ENCODE data around the gene GPR183.

Gene GPR183

GRCh38 chr13:99266827-99267226 is 40.4 kb downstream of the GPR183 start:
- H4K91ac ChIP-seq (ENCODE audit: low read depth, low read length) = no peak overlapping the region
- H3K9ac ChIP-seq (ENCODE audit: low read length) = no peak overlapping the region
- no peaks in the 10 kb centered on the region for H3K79me2 ChIP-seq (ENCODE audit: control insufficient read depth, insufficient read depth, low read length, poor library complexity)
- H3K4ac ChIP-seq (ENCODE audit: low read depth, low read length) = no peak overlapping the region
- no peak overlapping the region for H2AFZ ChIP-seq (ENCODE audit: insufficient read depth, low read length, poor library complexity)
- no peak overlapping the region for H2BK12ac ChIP-seq (ENCODE audit: low read length)
- no peak overlapping the region for H3K4me3 ChIP-seq (ENCODE audit: low read depth, low read length)
- H3K9me3 ChIP-seq (ENCODE audit: insufficient read depth, low read depth, low read length) = no peaks in the 10 kb centered on the region
- H3K27ac ChIP-seq (ENCODE audit: low read depth, low read length) = no peak overlapping the region
- no peak overlapping the region for H2AK5ac ChIP-seq (ENCODE audit: low read length)
- H3K4me2 ChIP-seq (ENCODE audit: low read length) = no peak overlapping the region
- no peak overlapping the region for H4K12ac ChIP-seq (ENCODE audit: low read depth, low read length)
- H4K8ac ChIP-seq (ENCODE audit: low read depth, low read length) = no peak overlapping the region
- no peak overlapping the region for H2BK5ac ChIP-seq (ENCODE audit: low read depth, low read length, poor library complexity)
- DNase-seq = no peak
- H3K27me3 ChIP-seq (ENCODE audit: insufficient read depth, low read length) = no peaks in the 10 kb centered on the region
- no CpG with 5 or more reads among the region's 6 CpGs for WGBS (ENCODE audit: extremely low coverage, insufficient coverage, insufficient read length)
- H3K36me3 ChIP-seq (ENCODE audit: control insufficient read depth in 1 of 2, insufficient read depth in 2 of 2, low read length in 2 of 2) = peaks cover 0 to 4% of the 10 kb centered on the region in 2 experiments
- no peak overlapping the region for H3K18ac ChIP-seq (ENCODE audit: low read length)
- H3K14ac ChIP-seq (ENCODE audit: low read length) = no peak overlapping the region
- H3K23ac ChIP-seq (ENCODE audit: low read length) = no peak overlapping the region
- no peaks in the 10 kb centered on the region for H3K79me1 ChIP-seq (ENCODE audit: low read length)
- no peak overlapping the region for H2BK120ac ChIP-seq (ENCODE audit: insufficient read depth, low read length, poor library complexity)
- H3K4me1 ChIP-seq (ENCODE audit: control insufficient read depth in 1 of 2, insufficient read depth in 2 of 2, low read length in 2 of 2) = no peaks in the 10 kb centered on the region

GRCh38 chr13:99265821-99266426 is 41.3 kb downstream of the GPR183 start:
- Histone ChIP-seq H3K9me3 (ENCODE audit: insufficient read depth, low read depth, low read length) (no peaks in the 10 kb centered on the region), H3K79me1 (ENCODE audit: low read length) (no peaks in the 10 kb centered on the region), H3K14ac (ENCODE audit: low read length) (no peak overlapping the region), H3K4me2 (ENCODE audit: low read length) (no peak overlapping the region), H3K36me3 (ENCODE audit: control insufficient read depth in 1 of 2, insufficient read depth in 2 of 2, low read length in 2 of 2) (peaks cover 1 to 6% of the 10 kb centered on the region in 2 experiments), H3K23ac (ENCODE audit: low read length) (no peak overlapping the region), H2BK120ac (ENCODE audit: insufficient read depth, low read length, poor library complexity) (no peak overlapping the region), H3K4ac (ENCODE audit: low read depth, low read length) (no peak overlapping the region), H2BK12ac (ENCODE audit: low read length) (no peak overlapping the region), H3K4me1 (ENCODE audit: control insufficient read depth in 1 of 2, insufficient read depth in 2 of 2, low read length in 2 of 2) (no peaks in the 10 kb centered on the region), H3K27ac (ENCODE audit: low read depth, low read length) (no peak overlapping the region), H4K8ac (ENCODE audit: low read depth, low read length) (no peak overlapping the region), H4K91ac (ENCODE audit: low read depth, low read length) (no peak overlapping the region), H4K12ac (ENCODE audit: low read depth, low read length) (no peak overlapping the region), H3K18ac (ENCODE audit: low read length) (no peak overlapping the region), H3K27me3 (ENCODE audit: insufficient read depth, low read length) (no peaks in the 10 kb centered on the region), H3K4me3 (ENCODE audit: low read depth, low read length) (no peak overlapping the region), H3K79me2 (ENCODE audit: control insufficient read depth, insufficient read depth, low read length, poor library complexity) (no peaks in the 10 kb centered on the region), H2AFZ (ENCODE audit: insufficient read depth, low read length, poor library complexity) (no peak overlapping the region), H3K9ac (ENCODE audit: low read length) (no peak overlapping the region), H2AK5ac (ENCODE audit: low read length) (no peak overlapping the region), H2BK5ac (ENCODE audit: low read depth, low read length, poor library complexity) (no peak overlapping the region)
- peak in 1 of 2 donors; percentile 75 for DNase-seq
- no CpG with 5 or more reads among the region's 3 CpGs for WGBS (ENCODE audit: extremely low coverage, insufficient coverage, insufficient read length)

- Histone ChIP-seq H3K4ac (ENCODE audit: low read depth, low read length) (no peak overlapping the region), H3K9me3 (ENCODE audit: insufficient read depth, low read depth, low read length) (no peaks in the 10 kb centered on the region), H3K27me3 (ENCODE audit: insufficient read depth, low read length) (no peaks in the 10 kb centered on the region), H3K4me1 (ENCODE audit: control insufficient read depth in 1 of 2, insufficient read depth in 2 of 2, low read length in 2 of 2) (no peaks in the 10 kb centered on the region), H2AFZ (ENCODE audit: insufficient read depth, low read length, poor library complexity) (no peak overlapping the region), H3K18ac (ENCODE audit: low read length) (no peak overlapping the region), H3K79me1 (ENCODE audit: low read length) (no peaks in the 10 kb centered on the region), H2AK5ac (ENCODE audit: low read length) (no peak overlapping the region), H4K12ac (ENCODE audit: low read depth, low read length) (no peak overlapping the region), H2BK120ac (ENCODE audit: insufficient read depth, low read length, poor library complexity) (no peak overlapping the region), H3K14ac (ENCODE audit: low read length) (no peak overlapping the region), H3K9ac (ENCODE audit: low read length) (no peak overlapping the region), H3K79me2 (ENCODE audit: control insufficient read depth, insufficient read depth, low read length, poor library complexity) (no peaks in the 10 kb centered on the region), H3K23ac (ENCODE audit: low read length) (no peak overlapping the region), H3K27ac (ENCODE audit: low read depth, low read length) (no peak overlapping the region), H3K4me3 (ENCODE audit: low read depth, low read length) (no peak overlapping the region), H3K4me2 (ENCODE audit: low read length) (no peak overlapping the region), H2BK5ac (ENCODE audit: low read depth, low read length, poor library complexity) (no peak overlapping the region), H3K36me3 (ENCODE audit: control insufficient read depth in 1 of 2, insufficient read depth in 2 of 2, low read length in 2 of 2) (peaks cover 2 to 6% of the 10 kb centered on the region in 2 experiments), H2BK12ac (ENCODE audit: low read length) (no peak overlapping the region), H4K91ac (ENCODE audit: low read depth, low read length) (no peak overlapping the region), H4K8ac (ENCODE audit: low read depth, low read length) (no peak overlapping the region)
- no CpG with 5 or more reads among the region's 8 CpGs for WGBS (ENCODE audit: extremely low coverage, insufficient coverage, insufficient read length)
- no peak for DNase-seq
Observed at GRCh38 chr13:99265162-99265800, 41.9 kb downstream of the GPR183 start.

GRCh38 chr13:99264051-99264450 is 43.1 kb downstream of the GPR183 start:
- H4K8ac ChIP-seq (ENCODE audit: low read depth, low read length) = no peak overlapping the region
- H3K4me1 ChIP-seq (ENCODE audit: control insufficient read depth in 1 of 2, insufficient read depth in 2 of 2, low read length in 2 of 2) = no peaks in the 10 kb centered on the region
- no peak overlapping the region for H3K14ac ChIP-seq (ENCODE audit: low read length)
- no peaks in the 10 kb centered on the region for H3K9me3 ChIP-seq (ENCODE audit: insufficient read depth, low read depth, low read length)
- peaks cover 3 to 9% of the 10 kb centered on the region in 2 experiments for H3K36me3 ChIP-seq (ENCODE audit: control insufficient read depth in 1 of 2, insufficient read depth in 2 of 2, low read length in 2 of 2)
- no peak overlapping the region for H3K9ac ChIP-seq (ENCODE audit: low read length)
- no peaks in the 10 kb centered on the region for H3K79me1 ChIP-seq (ENCODE audit: low read length)
- no peak overlapping the region for H2BK120ac ChIP-seq (ENCODE audit: insufficient read depth, low read length, poor library complexity)
- H3K27me3 ChIP-seq (ENCODE audit: insufficient read depth, low read length) = no peaks in the 10 kb centered on the region
- no peak overlapping the region for H3K27ac ChIP-seq (ENCODE audit: low read depth, low read length)
- no peak overlapping the region for H2BK5ac ChIP-seq (ENCODE audit: low read depth, low read length, poor library complexity)
- no peak overlapping the region for H4K12ac ChIP-seq (ENCODE audit: low read depth, low read length)
- H3K4ac ChIP-seq (ENCODE audit: low read depth, low read length) = no peak overlapping the region
- no peak overlapping the region for H2BK12ac ChIP-seq (ENCODE audit: low read length)
- H3K4me3 ChIP-seq (ENCODE audit: low read depth, low read length) = no peak overlapping the region
- DNase-seq = no peak
- H2AK5ac ChIP-seq (ENCODE audit: low read length) = no peak overlapping the region
- no peak overlapping the region for H3K23ac ChIP-seq (ENCODE audit: low read length)
- WGBS (ENCODE audit: extremely low coverage, insufficient coverage, insufficient read length) = no CpG with 5 or more reads among the region's 1 CpG
- no peaks in the 10 kb centered on the region for H3K79me2 ChIP-seq (ENCODE audit: control insufficient read depth, insufficient read depth, low read length, poor library complexity)
- no peak overlapping the region for H4K91ac ChIP-seq (ENCODE audit: low read depth, low read length)
- no peak overlapping the region for H2AFZ ChIP-seq (ENCODE audit: insufficient read depth, low read length, poor library complexity)
- H3K4me2 ChIP-seq (ENCODE audit: low read length) = no peak overlapping the region
- no peak overlapping the region for H3K18ac ChIP-seq (ENCODE audit: low read length)

Data from trophoblast cell (in vitro differentiated cells and primary cell).